Fibroblast of skin of right quadriceps (primary cell): ENCODE results near the gene PTPRK.
A peak's percentile ranks its signal among the peaks of the same experiment; 100 is the strongest.

ENCODE experiments used
- DNase-seq: peaks from one replicate; pipeline ENCODE4 v3.0.0-alpha.2; 2013

The PTPRK gene

DNA sequence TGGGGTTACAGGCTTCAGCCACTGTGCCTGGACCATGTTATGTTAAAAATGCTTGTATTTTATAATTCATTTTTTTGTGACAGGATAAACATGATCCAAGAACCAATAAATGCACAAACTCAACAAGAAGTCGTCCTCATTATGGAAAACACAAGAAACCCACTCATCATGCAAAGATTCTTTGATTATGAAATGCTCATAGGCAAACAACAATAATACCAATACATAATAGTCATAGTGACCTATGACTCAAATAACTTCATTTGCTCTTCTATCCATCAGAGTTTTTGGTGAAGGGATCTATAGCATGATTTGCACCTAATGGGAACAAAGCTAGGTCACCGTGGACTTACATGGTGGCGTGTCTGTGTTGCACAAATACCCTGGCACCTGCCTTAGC lies 402.5 kb downstream of the PTPRK start:
- no peak for DNase-seq

GRCh38 chr6:128114164-128114563 lies 406.2 kb downstream of the PTPRK start:
- DNase-seq, result no peak

GRCh38 chr6:128112494-128112893 lies 407.9 kb downstream of the PTPRK start:
- no peak for DNase-seq

DNA sequence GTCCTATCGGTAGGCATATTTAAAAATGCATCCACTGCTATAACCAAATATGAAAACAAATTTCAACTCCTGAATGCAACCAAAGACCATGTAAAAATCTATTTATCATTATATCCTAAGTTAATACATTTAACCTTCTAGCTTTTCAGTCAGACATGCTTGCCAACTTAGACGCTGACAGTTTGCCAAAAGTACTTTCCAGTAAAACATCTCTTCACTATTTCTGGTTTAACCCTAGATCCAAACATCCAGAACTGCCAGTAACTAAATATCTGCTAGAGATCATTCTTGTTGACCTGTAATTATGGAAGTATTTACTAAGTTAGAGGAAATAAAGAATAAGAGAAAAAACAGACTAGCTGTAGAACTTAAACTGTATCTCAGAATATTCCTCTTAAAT lies 409.3 kb downstream of the PTPRK start:
- no peak for DNase-seq

- no peak for DNase-seq
Measured at GRCh38 chr6:128107682-128108081, 412.7 kb downstream of the PTPRK start.

GRCh38 chr6:128099571-128100197 lies 420.7 kb downstream of the PTPRK start:
- DNase-seq, result no peak

- DNase-seq, result peak; percentile 11
Measured at GRCh38 chr6:128098000-128098581, 422.3 kb downstream of the PTPRK start.

- DNase-seq, result no peak
Measured at GRCh38 chr6:128097009-128097408, 423.4 kb downstream of the PTPRK start.

- no peak for DNase-seq
Measured at GRCh38 chr6:128095362-128095761, 425.0 kb downstream of the PTPRK start.

- DNase-seq, result peak; percentile 36
Measured at GRCh38 chr6:128079021-128079420, 441.4 kb downstream of the PTPRK start.

DNA sequence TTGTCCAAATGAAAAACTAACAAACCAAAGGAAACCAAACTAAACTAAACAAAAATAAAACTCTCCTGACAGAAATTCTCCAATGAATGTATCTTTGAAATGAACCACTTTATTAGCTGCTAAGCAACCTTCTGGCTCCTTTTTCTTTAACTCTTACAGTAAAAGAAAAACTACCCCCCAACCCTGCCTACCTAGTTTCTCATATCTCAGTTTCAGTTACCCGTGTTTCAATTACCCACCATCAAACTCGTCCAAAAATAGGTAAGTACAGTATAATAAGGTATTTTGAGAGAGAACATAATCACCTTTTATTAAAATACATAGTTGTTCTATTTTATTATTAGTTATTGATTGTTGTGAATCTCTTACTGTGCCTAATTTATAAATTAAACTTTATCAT lies 442.1 kb downstream of the PTPRK start:
- no peak for DNase-seq

GRCh38 chr6:128076843-128077242 lies 443.6 kb downstream of the PTPRK start:
- DNase-seq, result no peak

GRCh38 chr6:128074567-128074966 lies 445.8 kb downstream of the PTPRK start:
- DNase-seq, result no peak

DNA sequence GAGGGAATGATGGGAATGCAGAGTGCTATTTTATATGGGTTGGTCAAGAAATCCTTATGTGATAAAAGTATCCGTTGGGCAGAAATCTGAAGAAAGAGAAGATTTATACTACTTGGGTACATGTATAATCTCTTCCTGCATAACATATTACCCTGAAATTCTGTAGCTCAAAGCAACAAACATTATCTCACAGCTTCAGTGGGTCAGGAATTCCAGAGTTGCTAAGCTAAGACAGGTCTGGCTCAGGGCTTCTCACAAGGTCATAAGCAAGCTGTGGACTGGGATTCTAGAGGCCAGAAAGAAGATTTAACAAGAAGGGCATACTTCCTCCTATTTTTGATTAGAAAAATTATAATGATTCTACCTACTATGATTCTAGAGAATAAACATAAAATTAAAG lies 447.0 kb downstream of the PTPRK start:
- DNase-seq, result no peak

- DNase-seq, result no peak
Measured at GRCh38 chr6:128071212-128071611, 449.2 kb downstream of the PTPRK start.

- peak; percentile 11 for DNase-seq
Measured at GRCh38 chr6:128070406-128070805, 450.0 kb downstream of the PTPRK start.

DNA sequence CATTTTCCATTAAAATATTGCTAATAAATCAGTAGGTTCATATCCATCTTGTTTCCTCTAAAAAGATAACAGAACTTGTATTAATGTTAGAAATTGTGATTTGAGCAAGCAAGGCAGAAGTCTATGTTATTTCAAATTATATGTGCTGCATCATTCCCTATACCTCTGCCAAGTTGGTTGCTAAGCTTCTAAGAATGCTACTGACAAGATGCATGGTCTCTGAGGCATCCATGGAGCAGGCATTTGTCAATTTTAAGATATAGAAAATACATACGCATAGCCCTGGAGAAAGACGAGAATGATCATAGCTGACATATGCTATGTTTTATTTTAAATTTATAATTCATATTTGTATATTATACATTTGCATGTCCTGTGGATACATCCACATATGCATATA lies 451.2 kb downstream of the PTPRK start:
- peak; percentile 68 for DNase-seq

DNA sequence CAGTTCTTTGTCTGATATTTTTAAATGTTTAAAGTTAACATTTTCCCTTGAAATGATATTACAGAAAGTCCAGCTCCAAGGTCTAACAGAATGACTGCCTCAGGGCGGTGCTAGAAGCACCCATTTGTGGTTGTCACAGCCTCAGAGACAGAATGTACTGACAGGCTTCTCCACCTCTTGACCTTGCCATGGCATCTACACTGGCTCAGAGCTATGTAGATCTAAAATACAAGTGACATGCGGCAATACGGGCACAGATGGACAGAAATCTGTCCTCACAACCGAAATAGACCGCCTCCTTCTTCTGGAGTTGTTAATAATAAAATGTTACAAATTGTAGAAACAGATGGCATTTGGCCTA lies 452.3 kb downstream of the PTPRK start:
- no peak for DNase-seq

DNA sequence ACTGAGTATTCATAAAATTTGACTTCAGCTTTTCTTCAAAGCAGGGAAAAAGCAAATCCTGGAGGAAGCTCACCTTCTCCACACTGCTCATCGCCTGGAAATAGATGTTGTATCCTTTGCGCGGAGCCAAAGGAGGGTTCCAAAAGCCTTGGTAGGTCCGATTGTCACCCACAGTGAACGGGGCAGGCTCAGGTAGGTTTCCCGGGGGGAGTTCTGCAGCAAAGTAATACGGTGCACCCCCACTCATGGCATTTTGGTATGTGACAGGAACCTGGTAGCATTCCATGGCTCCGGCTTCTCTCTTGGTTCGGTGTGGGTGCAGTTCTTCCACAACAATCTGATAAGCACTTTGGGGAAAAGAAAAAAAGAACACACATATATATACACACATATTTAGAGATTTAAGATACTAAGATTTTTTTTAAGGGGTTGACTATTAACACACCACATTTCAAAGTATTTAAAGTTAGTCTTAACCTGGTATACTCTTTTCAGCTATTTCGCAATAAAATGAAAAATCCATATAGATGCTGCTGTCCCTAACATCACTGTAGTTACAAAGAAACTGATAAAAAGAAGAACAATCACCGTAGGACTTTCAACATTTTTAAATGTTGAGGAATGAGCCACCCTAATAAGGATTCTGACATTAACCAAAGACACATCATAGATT lies 452.8 kb downstream of the PTPRK start:
- no peak for DNase-seq

DNA sequence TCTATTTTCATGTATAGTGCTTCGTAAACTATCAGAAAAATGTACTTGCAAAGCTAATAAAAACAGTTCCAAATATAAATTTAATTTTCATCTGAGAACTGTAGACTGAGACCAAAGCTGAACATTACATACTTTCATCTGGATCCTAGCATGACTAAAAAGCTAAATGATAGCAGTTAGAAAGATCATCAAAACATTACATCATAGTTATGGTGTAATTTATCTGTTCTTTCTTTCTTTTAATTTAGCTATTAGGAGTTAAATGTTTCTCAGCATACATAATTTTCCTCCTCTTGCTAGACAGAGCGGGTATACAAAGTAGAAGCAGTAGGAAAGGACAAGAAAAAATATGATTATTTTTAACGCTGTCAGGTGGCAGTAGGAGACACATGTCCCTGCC lies 455.3 kb downstream of the PTPRK start:
- no peak for DNase-seq

GRCh38 chr6:128064540-128064895 lies 455.9 kb downstream of the PTPRK start:
- DNase-seq, result no peak

DNA sequence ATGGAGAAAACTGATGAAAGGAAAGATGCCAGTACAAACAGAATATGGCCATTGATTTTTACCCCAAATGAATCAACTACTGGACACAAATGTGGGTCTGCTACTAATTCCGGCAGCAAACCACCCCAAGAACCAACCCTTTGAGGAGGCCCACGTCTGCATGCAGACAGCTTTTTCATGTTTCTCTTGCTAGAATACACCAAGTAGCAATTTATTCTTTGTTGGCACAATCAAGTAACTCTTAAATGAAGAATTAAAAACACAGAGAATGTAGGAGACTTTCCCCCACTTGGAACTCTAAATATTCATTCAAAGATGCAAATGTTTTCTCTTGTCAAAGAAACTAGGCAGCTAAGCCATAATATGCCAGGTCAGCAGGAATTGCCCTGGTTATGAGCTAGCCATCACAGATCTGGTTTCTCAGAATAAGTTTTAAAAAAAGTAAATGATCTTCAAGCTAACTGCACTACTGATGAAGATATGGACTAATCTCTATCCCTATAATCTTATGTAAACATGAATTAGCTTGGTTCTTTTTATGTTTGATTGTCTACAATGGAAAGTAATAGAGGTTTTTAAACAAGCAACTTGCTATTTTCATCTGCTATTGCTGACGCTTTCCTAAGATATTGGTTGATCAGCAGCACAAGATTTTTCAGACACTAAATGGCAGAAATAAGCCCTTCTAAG lies 456.4 kb downstream of the PTPRK start:
- DNase-seq, result no peak

DNA sequence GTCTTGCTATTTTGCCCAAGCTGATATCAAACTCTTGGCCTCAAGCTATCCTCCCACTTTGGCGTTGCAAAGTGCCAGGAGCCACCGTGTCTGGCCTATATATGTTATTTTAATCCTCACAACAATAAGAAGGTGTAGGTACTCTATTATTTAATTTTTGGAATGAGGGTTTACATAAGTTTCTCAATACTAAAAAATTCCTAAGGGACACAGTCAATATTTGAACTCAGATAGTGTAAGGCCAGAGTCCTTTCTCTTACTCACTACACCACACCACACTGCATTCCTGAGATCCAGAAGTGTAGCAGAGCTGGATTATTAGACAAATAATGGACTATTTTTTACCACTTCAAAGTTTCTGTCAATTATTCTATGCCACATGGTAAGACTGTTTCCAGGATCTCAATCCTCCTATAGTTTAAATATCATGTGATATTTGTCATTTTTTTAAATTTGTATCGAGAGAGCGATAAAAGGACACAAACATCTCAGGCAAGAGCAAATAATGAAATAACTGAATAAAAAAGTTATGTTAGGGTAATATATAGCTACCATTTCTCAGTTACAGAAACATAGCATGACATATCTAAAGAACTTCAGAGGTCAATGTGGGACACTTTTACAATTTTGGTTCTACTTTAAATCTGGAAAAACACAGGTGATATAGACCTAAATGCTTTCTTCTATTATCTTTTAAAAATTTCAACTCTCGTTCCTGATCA lies 457.4 kb downstream of the PTPRK start:
- DNase-seq, result no peak
